ENCODE results near the gene SLC39A10. TPM values are rescaled to one million over a fixed set of nuclear protein-coding genes. Genes with fewer than 3 reads are reported as not detected.

Gene SLC39A10
- total and polyA plus RNA-seq, 10 of the 15 experiments (the other 5 are each of a cell fraction or from before 2014, with no cell fraction given) = 2.0 to 23.6 (median 7.9) TPM

GRCh38 chr2:195656859-195657633, at the start of gene SLC39A10 (continued):
- TF ChIP-seq ZBTB11 (CRISPR knock-in tag; IDR thresholded peaks at IDR 0.05) = no peak
- peak; percentile 35 for TF ChIP-seq SIX5 (IDR thresholded peaks at IDR 0.05; ENCODE audit: low read depth, low read length, severe bottlenecking)
- no peak; the same call in 1 of the 2 replicates for TF ChIP-seq EED (IDR thresholded peaks at IDR 0.05; ENCODE audit: low read depth)
- no peak for TF ChIP-seq SREBF1 (IDR thresholded peaks at IDR 0.05; ENCODE audit: low read length)
- TF ChIP-seq MYB (IDR thresholded peaks at IDR 0.05; ENCODE audit: borderline replicate concordance, low read depth, low read length) = no peak
- TF ChIP-seq RBBP5 (conservative IDR thresholded peaks at IDR 0.05) = no peak
- peak; percentile 90; the same call in 1 of the 3 replicates for TF ChIP-seq POU2F2 (IDR thresholded peaks at IDR 0.05; ENCODE audit: borderline replicate concordance, low read depth, low read length)
- 0 out of 4 replicates have a peak, but pooled peaks of 1 of the 2 experiments have one; percentile 18 for TF ChIP-seq EP300 (IDR thresholded peaks at IDR 0.05; ENCODE audit: borderline replicate concordance in 1 of 2, control insufficient read depth in 1 of 2, low read depth in 2 of 2, low read length in 2 of 2)
- peak; percentile 87 for TF ChIP-seq POLR2AphosphoS2 (IDR thresholded peaks at IDR 0.05; ENCODE audit: low read depth, low read length)
- no peak for TF ChIP-seq KAT2A (conservative IDR thresholded peaks at IDR 0.05; ENCODE audit: control insufficient read depth, low read depth, low read length)
- 0 out of 2 replicates have a peak, but pooled peaks have one; percentile 74 for TF ChIP-seq HDGF (IDR thresholded peaks at IDR 0.05)
- no peak for TF ChIP-seq NFXL1 (IDR thresholded peaks at IDR 0.05; ENCODE audit: borderline replicate concordance)
- no peak; the same call in none of the 2 replicates for TF ChIP-seq MXI1 (IDR thresholded peaks at IDR 0.05; ENCODE audit: low read depth, low read length)
- TF ChIP-seq BCL3 (IDR thresholded peaks at IDR 0.05; ENCODE audit: borderline replicate concordance, insufficient read depth, low read depth, low read length, poor library complexity, severe bottlenecking) = no peak
- no peak for TF ChIP-seq ZNF384 (IDR thresholded peaks at IDR 0.05; ENCODE audit: borderline replicate concordance, low read depth, low read length)
- TF ChIP-seq YY1 (IDR thresholded peaks at IDR 0.05; ENCODE audit: low read depth, low read length) = no peak
- peak; percentile 100 for TF ChIP-seq ZNF217 (IDR thresholded peaks at IDR 0.05)
- no peak for TF ChIP-seq IRF5 (IDR thresholded peaks at IDR 0.05; ENCODE audit: borderline replicate concordance)
- TF ChIP-seq GABPA (IDR thresholded peaks at IDR 0.05; ENCODE audit: low read depth) = no peak
- no peak for TF ChIP-seq CBX5 (IDR thresholded peaks at IDR 0.05; ENCODE audit: low read depth)
- peak; percentile 39; the same call in 1 of the 2 replicates for TF ChIP-seq CHD2 (IDR thresholded peaks at IDR 0.05; ENCODE audit: borderline replicate concordance, low read depth, low read length)
- TF ChIP-seq ZBED1 (IDR thresholded peaks at IDR 0.05; ENCODE audit: borderline replicate concordance) = no peak
- TF ChIP-seq BACH1 (IDR thresholded peaks at IDR 0.05; ENCODE audit: borderline replicate concordance) = peak; percentile 72; the same call in 1 of the 2 replicates
- TF ChIP-seq MTA2 (IDR thresholded peaks at IDR 0.05; ENCODE audit: low read depth) = no peak
- TF ChIP-seq ZNF24 (IDR thresholded peaks at IDR 0.05) = 0 out of 2 replicates have a peak, but pooled peaks have one; percentile 61
- TF ChIP-seq POLR2A (IDR thresholded peaks at IDR 0.05; ENCODE audit: low read depth, low read length) = peak; percentile 98

Data from GM12878 (cell line).